ENCODE measurements around the gene DNASE2B.

GRCh38 chr1:84374991-84375696 is 23.1 kb upstream of the DNASE2B start:
- TF ChIP-seq, protein P1, sequence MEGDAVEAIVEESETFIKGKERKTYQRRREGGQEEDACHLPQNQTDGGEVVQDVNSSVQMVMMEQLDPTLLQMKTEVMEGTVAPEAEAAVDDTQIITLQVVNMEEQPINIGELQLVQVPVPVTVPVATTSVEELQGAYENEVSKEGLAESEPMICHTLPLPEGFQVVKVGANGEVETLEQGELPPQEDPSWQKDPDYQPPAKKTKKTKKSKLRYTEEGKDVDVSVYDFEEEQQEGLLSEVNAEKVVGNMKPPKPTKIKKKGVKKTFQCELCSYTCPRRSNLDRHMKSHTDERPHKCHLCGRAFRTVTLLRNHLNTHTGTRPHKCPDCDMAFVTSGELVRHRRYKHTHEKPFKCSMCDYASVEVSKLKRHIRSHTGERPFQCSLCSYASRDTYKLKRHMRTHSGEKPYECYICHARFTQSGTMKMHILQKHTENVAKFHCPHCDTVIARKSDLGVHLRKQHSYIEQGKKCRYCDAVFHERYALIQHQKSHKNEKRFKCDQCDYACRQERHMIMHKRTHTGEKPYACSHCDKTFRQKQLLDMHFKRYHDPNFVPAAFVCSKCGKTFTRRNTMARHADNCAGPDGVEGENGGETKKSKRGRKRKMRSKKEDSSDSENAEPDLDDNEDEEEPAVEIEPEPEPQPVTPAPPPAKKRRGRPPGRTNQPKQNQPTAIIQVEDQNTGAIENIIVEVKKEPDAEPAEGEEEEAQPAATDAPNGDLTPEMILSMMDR (IDR thresholded peaks at IDR 0.05; ENCODE audit: poor library complexity, severe bottlenecking) = no peak
- TF ChIP-seq TAF1 (IDR thresholded peaks at IDR 0.05; ENCODE audit: low read depth) = no peak
- TF ChIP-seq MXI1 (conservative IDR thresholded peaks at IDR 0.05; ENCODE audit: poor library complexity, severe bottlenecking) = no peak
- TF ChIP-seq EZH2 (IDR thresholded peaks at IDR 0.05; ENCODE audit: borderline replicate concordance, insufficient read depth, low read length, poor library complexity, severe bottlenecking) = no peak
- TF ChIP-seq EP300 (conservative IDR thresholded peaks at IDR 0.05; ENCODE audit: poor library complexity, severe bottlenecking) = no peak
